ENCODE measurements around the gene CSTF1.

Gene CSTF1

GRCh38 chr20:56449459-56449858 lies 57.0 kb downstream of the CSTF1 start:
- no peak for TF ChIP-seq EZH2phosphoT487 (conservative IDR thresholded peaks at IDR 0.05; ENCODE audit: low read length)
- TF ChIP-seq, protein P1, sequence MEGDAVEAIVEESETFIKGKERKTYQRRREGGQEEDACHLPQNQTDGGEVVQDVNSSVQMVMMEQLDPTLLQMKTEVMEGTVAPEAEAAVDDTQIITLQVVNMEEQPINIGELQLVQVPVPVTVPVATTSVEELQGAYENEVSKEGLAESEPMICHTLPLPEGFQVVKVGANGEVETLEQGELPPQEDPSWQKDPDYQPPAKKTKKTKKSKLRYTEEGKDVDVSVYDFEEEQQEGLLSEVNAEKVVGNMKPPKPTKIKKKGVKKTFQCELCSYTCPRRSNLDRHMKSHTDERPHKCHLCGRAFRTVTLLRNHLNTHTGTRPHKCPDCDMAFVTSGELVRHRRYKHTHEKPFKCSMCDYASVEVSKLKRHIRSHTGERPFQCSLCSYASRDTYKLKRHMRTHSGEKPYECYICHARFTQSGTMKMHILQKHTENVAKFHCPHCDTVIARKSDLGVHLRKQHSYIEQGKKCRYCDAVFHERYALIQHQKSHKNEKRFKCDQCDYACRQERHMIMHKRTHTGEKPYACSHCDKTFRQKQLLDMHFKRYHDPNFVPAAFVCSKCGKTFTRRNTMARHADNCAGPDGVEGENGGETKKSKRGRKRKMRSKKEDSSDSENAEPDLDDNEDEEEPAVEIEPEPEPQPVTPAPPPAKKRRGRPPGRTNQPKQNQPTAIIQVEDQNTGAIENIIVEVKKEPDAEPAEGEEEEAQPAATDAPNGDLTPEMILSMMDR (IDR thresholded peaks at IDR 0.05; ENCODE audit: insufficient read depth, low read length, poor library complexity, severe bottlenecking): no peak
- Histone ChIP-seq H3K4me2 (ENCODE audit: low read depth, low read length, poor library complexity, severe bottlenecking) (no peak overlapping the region), H3K36me3 (ENCODE audit: low read length) (no peaks in the 10 kb centered on the region), H3K4me3 (ENCODE audit: insufficient read depth, low read length, poor library complexity, severe bottlenecking) (no peak overlapping the region), H2AFZ (ENCODE audit: low read depth, low read length, severe bottlenecking) (no peak overlapping the region), H3K9me2 (replicated peaks; ENCODE audit: insufficient read depth, low read length) (no peaks in the 10 kb centered on the region), H3K79me2 (ENCODE audit: insufficient read depth, low read length) (no peaks in the 10 kb centered on the region), H3K9ac (ENCODE audit: low read length) (no peak overlapping the region), H3K9me3 (ENCODE audit: insufficient read depth, low read length) (no peaks in the 10 kb centered on the region), H3F3A (ENCODE audit: insufficient read depth) (no peaks in the 10 kb centered on the region), H3K27me3 (ENCODE audit: low read length) (no peaks in the 10 kb centered on the region), H4K20me1 (ENCODE audit: low read depth, low read length) (no peaks in the 10 kb centered on the region), H3K27ac (ENCODE audit: low read depth, low read length) (no peak overlapping the region)

DNA sequence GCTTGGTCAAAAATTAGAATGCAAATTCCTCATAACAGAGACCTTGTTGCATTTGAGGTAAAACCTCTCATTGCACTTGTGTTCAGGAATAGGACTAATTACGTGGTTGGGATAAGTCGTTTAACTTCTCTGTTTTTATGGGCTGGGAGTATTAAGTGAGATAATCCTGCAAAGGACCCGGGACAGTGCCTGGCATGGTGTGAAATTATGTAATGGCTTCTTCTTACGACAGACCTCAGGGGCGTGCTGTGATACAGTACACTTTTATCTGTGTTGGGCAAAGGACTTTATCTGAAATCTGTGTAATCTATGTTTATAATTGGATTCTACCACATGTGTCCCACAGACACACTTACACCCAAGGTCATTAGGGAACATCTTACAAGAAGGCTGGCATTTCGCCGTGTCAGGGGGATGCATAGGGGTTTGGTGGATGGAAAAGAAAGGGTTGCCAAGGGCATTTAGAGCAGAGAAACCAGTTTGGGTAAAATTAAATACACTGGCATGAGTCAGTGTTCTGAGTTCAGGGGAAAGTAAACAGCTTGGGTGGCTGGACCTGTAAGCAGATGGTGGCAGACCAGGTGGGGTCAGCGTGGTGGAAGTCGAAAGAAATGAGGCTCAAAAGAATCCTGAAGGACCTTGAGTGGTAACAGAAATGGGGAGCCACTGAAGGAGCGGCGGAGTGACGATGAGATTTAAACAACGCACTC lies 58.8 kb downstream of the CSTF1 start:
- Histone ChIP-seq H2AFZ (ENCODE audit: low read depth, low read length, severe bottlenecking) (no peak overlapping the region), H3F3A (ENCODE audit: insufficient read depth) (no peaks in the 10 kb centered on the region), H3K4me2 (ENCODE audit: low read depth, low read length, poor library complexity, severe bottlenecking) (no peak overlapping the region), H3K27me3 (ENCODE audit: low read length) (no peaks in the 10 kb centered on the region), H3K36me3 (ENCODE audit: low read length) (no peaks in the 10 kb centered on the region), H3K4me3 (ENCODE audit: insufficient read depth, low read length, poor library complexity, severe bottlenecking) (no peak overlapping the region), H3K27ac (ENCODE audit: low read depth, low read length) (no peak overlapping the region), H3K9me3 (ENCODE audit: insufficient read depth, low read length) (no peaks in the 10 kb centered on the region), H3K79me2 (ENCODE audit: insufficient read depth, low read length) (no peaks in the 10 kb centered on the region), H4K20me1 (ENCODE audit: low read depth, low read length) (no peaks in the 10 kb centered on the region), H3K9ac (ENCODE audit: low read length) (no peak overlapping the region), H3K9me2 (replicated peaks; ENCODE audit: insufficient read depth, low read length) (no peaks in the 10 kb centered on the region)
- TF ChIP-seq EZH2phosphoT487 (conservative IDR thresholded peaks at IDR 0.05; ENCODE audit: low read length): no peak
- TF ChIP-seq, protein P1 (IDR thresholded peaks at IDR 0.05; ENCODE audit: insufficient read depth, low read length, poor library complexity, severe bottlenecking): no peak

GRCh38 chr20:56453352-56453751 lies 60.9 kb downstream of the CSTF1 start:
- H4K20me1 ChIP-seq (ENCODE audit: low read depth, low read length): no peaks in the 10 kb centered on the region
- H3K27me3 ChIP-seq (ENCODE audit: low read length): no peaks in the 10 kb centered on the region
- H2AFZ ChIP-seq (ENCODE audit: low read depth, low read length, severe bottlenecking): no peak overlapping the region
- TF ChIP-seq, protein P1 (IDR thresholded peaks at IDR 0.05; ENCODE audit: insufficient read depth, low read length, poor library complexity, severe bottlenecking): no peak
- TF ChIP-seq EZH2phosphoT487 (conservative IDR thresholded peaks at IDR 0.05; ENCODE audit: low read length): no peak
- H3K9me3 ChIP-seq (ENCODE audit: insufficient read depth, low read length): no peaks in the 10 kb centered on the region
- H3K27ac ChIP-seq (ENCODE audit: low read depth, low read length): no peak overlapping the region
- no peak overlapping the region for H3K4me3 ChIP-seq (ENCODE audit: insufficient read depth, low read length, poor library complexity, severe bottlenecking)
- no peaks in the 10 kb centered on the region for H3K36me3 ChIP-seq (ENCODE audit: low read length)
- H3K4me2 ChIP-seq (ENCODE audit: low read depth, low read length, poor library complexity, severe bottlenecking): no peak overlapping the region
- no peaks in the 10 kb centered on the region for H3F3A ChIP-seq (ENCODE audit: insufficient read depth)
- no peaks in the 10 kb centered on the region for H3K9me2 ChIP-seq (replicated peaks; ENCODE audit: insufficient read depth, low read length)
- no peaks in the 10 kb centered on the region for H3K79me2 ChIP-seq (ENCODE audit: insufficient read depth, low read length)
- no peak overlapping the region for H3K9ac ChIP-seq (ENCODE audit: low read length)

All from SU-DHL-6 (cell line).